ENCODE data around the gene ALG9.

DNA sequence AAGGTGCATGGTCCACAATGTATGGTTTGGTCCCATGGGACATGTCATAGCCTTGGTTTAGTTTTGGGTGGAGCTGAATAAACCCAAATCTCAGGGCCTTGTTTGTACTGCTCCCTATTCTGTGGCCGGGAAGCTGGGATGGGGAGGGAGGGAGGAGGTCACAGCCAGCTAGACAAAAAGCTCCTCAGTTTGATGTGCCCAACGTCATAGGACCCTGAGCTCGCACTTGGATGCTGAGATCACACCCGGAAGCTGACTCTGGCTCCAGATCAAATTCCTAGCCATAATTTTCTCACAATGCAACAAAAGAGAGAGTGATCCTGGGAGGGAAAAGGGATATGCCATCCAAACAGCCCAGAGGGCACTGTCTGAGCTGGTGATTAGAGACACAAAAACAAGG, 42.6 kb upstream of the ALG9 start:
- TF ChIP-seq RAD21 (IDR thresholded peaks at IDR 0.05; ENCODE audit: low read depth) (no peak), FOXM1 (IDR thresholded peaks at IDR 0.05; ENCODE audit: borderline replicate concordance, low read depth) (no peak), TAF1 (IDR thresholded peaks at IDR 0.05; ENCODE audit: low read depth) (no peak)
- TF ChIP-seq, protein P1, sequence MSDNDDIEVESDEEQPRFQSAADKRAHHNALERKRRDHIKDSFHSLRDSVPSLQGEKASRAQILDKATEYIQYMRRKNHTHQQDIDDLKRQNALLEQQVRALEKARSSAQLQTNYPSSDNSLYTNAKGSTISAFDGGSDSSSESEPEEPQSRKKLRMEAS (IDR thresholded peaks at IDR 0.05): no peak
- TF ChIP-seq, protein P2, sequence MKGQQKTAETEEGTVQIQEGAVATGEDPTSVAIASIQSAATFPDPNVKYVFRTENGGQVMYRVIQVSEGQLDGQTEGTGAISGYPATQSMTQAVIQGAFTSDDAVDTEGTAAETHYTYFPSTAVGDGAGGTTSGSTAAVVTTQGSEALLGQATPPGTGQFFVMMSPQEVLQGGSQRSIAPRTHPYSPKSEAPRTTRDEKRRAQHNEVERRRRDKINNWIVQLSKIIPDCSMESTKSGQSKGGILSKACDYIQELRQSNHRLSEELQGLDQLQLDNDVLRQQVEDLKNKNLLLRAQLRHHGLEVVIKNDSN (IDR thresholded peaks at IDR 0.05): no peak

Measured in Ishikawa (cell line).